AG09319 (cell line): ENCODE data around the gene SPART.

Experiments used
- DNase-seq: peaks from one replicate; pipeline ENCODE4 v3.0.0-alpha.2; 2010; ENCODE audit warnings: low read depth; ENCODE audit errors: extremely low read depth
- TF ChIP-seq, protein P1 (sequence below): IDR thresholded peaks from 2 replicates; pipeline ENCODE4 v1.5.1; 2011; ENCODE audit warnings: low read depth, mild to moderate bottlenecking, inconsistent platforms, low read length, moderate library complexity

Gene SPART

GRCh38 chr13:36286006-36286405, 60.2 kb downstream of the SPART start:
- TF ChIP-seq, protein P1, sequence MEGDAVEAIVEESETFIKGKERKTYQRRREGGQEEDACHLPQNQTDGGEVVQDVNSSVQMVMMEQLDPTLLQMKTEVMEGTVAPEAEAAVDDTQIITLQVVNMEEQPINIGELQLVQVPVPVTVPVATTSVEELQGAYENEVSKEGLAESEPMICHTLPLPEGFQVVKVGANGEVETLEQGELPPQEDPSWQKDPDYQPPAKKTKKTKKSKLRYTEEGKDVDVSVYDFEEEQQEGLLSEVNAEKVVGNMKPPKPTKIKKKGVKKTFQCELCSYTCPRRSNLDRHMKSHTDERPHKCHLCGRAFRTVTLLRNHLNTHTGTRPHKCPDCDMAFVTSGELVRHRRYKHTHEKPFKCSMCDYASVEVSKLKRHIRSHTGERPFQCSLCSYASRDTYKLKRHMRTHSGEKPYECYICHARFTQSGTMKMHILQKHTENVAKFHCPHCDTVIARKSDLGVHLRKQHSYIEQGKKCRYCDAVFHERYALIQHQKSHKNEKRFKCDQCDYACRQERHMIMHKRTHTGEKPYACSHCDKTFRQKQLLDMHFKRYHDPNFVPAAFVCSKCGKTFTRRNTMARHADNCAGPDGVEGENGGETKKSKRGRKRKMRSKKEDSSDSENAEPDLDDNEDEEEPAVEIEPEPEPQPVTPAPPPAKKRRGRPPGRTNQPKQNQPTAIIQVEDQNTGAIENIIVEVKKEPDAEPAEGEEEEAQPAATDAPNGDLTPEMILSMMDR: no peak
- no peak for DNase-seq

DNA sequence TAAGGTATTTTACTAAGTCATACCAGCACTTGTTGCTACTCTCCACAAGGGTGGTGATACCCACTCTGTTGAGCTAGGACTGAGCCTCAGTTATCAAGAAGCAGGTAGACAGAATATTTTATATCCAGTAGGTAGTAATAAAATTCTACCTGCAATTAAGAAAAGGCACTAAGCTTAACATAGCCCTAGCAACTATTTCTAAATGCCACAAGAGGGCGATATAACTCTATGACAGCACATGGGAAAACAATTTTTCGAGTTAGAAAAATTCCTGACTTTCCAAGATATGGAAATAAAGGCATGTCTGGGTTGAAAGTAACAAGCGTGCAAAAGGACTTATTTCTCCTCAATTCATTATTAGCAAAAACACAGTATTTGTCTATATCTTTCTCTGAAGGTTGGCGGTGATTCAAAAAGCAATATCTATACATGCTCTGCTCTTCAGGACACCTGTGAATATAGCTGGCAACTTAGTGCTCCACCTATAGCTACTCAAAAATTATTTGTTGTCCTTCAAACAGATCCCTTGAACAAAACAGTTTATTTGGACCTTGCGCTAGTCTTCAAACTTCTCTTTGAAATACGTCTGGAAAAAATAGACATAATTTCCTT, 63.3 kb downstream of the SPART start:
- TF ChIP-seq, protein P1: peak; percentile 78
- no peak for DNase-seq

- peak; percentile 39 for DNase-seq
- TF ChIP-seq, protein P1: peak; percentile 59
Measured at GRCh38 chr13:36275190-36276002, 70.8 kb downstream of the SPART start.

DNA sequence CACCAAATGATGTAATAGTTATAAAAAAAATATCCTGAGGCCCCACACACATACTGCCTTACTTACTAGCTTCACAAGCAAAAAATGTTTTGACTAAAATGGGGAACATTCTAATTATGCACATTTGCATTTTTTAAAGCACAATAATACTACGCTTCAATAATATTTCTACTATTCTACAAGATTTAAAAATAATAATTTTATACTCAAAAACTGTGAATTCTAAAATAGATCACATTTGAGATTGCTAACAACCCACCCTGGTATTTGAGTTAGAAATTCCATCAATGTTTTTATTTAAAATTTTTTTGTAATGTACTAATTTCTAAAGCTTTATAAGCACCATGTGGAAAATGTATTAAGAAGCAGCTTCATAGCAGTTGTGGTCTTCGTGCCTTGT, 72.8 kb downstream of the SPART start:
- TF ChIP-seq, protein P1: no peak
- no peak for DNase-seq

- TF ChIP-seq, protein P1: no peak
- no peak for DNase-seq
Measured at GRCh38 chr13:36261976-36262375, 84.2 kb downstream of the SPART start.

DNA sequence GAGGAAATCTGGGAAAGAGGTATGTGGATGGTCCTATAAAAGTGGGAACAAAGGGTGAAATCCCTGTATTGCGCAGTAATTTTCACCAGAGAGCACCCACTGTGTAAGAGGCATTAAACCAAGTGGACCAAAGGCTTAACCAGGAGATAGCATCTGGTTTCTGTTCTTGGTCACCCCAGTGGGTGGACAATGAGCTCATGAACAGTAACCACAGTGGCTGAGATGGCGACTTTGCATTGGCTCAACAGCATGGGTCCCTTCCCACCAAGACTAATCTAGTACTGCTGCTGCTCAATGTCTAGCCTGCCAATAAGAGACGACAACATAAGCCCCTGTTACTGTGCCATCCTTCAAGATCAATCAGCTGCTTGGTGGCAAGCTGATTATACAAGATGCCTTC, 85.2 kb downstream of the SPART start:
- DNase-seq: no peak

More for the DNA sequence above, 85.2 kb downstream of the SPART start:
- TF ChIP-seq, protein P1: no peak
